ENCODE data around the gene BTG2.
"Not testable (repeated sequence)": the region's sequence is repeated elsewhere in the genome, so short reads cannot be mapped to it uniquely, and the experiment has no call there.

Gene BTG2

GRCh38 chr1:203304919-203305808 is at the start of gene BTG2:
TSS of gene BTG2 (plus strand) at chr1:203305519. CDS start at chr1:203305607, 88 bp downstream.
- peak; percentile 88 to 89 for DNase-seq (ENCODE audit: low read depth in 2 of 2, low spot score in 1 of 2)

- DNase-seq (ENCODE audit: low read depth in 2 of 2, low spot score in 1 of 2) = not testable (repeated sequence)
Observed at GRCh38 chr1:203256636-203257035, 48.7 kb upstream of the BTG2 start.

GRCh38 chr1:203263496-203263895 is 41.8 kb upstream of the BTG2 start:
- DNase-seq (ENCODE audit: low read depth in 2 of 2, low spot score in 1 of 2) = no peak

GRCh38 chr1:203264052-203264501 is 41.2 kb upstream of the BTG2 start:
- no peak for DNase-seq (ENCODE audit: low read depth in 2 of 2, low spot score in 1 of 2)

DNA sequence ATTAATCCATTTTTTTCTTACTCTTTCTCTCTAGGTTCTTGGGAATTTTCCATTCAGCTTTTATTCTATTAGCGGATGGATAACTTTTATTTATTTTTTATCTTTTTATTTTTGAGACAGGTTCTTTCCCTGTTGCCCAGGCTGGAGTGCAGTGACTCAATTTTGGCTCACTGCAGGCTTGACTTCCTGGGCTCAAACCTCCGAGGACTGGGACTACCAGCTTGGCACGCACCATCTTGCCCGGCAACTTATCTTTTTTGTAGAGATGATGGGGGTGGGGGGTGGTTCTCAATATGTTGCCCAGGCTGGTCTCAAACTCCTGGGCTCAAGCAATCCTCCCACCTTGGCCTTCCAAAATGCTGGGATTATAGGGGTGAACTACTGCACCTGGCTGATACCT is 39.8 kb upstream of the BTG2 start:
- no peak for DNase-seq (ENCODE audit: low read depth in 2 of 2, low spot score in 1 of 2)

- DNase-seq (ENCODE audit: low read depth in 2 of 2, low spot score in 1 of 2) = not testable (repeated sequence)
Observed at GRCh38 chr1:203266140-203266539, 39.2 kb upstream of the BTG2 start.

- peak; percentile 59 to 64 for DNase-seq (ENCODE audit: low read depth in 2 of 2, low spot score in 1 of 2)
Observed at GRCh38 chr1:203267347-203267846, 37.9 kb upstream of the BTG2 start.

DNA sequence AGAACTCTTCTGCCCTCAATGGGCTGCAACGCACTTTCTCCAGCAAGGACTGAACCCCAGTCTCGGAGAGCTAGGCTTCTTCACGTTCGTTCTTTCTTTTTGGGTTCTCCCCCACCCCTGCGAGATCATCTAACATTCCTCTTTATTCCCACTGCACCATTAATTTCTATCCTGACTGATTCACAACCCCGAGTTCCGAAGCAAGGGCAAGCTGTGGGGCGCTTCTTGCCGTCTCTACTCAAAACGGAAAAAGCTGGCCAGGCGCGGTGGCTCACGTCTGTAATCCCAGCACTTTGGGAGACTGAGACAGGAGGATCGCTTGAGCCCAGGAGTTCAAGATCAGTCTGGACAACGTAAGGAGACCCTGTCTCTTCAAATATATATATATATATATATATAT is 37.4 kb upstream of the BTG2 start:
- no peak for DNase-seq (ENCODE audit: low read depth in 2 of 2, low spot score in 1 of 2)

- DNase-seq (ENCODE audit: low read depth in 2 of 2, low spot score in 1 of 2) = no peak
Observed at GRCh38 chr1:203268901-203269653, 36.2 kb upstream of the BTG2 start.

DNA sequence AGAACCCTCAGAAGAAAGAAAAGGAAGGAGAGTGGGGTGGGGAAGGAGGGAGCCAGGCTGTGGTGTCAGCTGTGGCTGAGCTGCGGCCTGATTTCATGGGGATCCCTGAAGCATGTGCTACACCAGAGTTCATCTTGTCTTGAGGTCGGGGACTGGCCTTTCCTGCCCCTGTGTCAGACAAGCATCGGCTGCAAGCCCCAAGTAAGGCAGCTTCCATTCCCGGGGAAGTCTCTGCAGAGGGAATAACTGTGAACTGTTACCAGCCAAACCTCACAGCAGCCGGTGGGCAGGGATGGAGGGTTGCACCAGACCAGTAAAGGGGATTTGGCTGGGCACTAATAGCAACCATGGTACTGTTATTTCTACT is 35.7 kb upstream of the BTG2 start:
- no peak for DNase-seq (ENCODE audit: low read depth in 2 of 2, low spot score in 1 of 2)

DNA sequence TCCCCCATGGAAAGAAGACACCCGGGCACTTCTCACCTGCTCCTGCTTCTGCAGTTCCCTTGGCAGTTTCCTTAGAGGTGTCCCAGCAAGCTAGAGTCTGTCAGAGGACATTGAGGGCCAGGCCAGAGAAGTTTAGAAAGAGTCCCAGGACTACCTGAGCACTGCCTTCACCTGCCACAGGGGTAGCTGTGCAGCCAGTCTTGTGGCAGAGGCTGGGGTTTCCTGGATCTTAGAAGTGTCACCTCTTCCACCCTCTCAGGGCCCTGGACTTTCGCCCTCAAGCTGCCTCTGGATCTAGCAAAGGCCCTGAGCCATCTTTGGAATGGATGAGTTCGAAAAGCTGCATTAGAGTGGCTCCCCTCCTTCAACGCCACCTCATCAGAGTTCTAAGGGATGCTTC is 34.9 kb upstream of the BTG2 start:
- DNase-seq (ENCODE audit: low read depth in 2 of 2, low spot score in 1 of 2) = no peak

- peak in 1 of 2 donors; percentile 53 for DNase-seq (ENCODE audit: low read depth in 2 of 2, low spot score in 1 of 2)
Observed at GRCh38 chr1:203271018-203271743, 34.1 kb upstream of the BTG2 start.

GRCh38 chr1:203271962-203272632 is 33.2 kb upstream of the BTG2 start:
- no peak for DNase-seq (ENCODE audit: low read depth in 2 of 2, low spot score in 1 of 2)

DNA sequence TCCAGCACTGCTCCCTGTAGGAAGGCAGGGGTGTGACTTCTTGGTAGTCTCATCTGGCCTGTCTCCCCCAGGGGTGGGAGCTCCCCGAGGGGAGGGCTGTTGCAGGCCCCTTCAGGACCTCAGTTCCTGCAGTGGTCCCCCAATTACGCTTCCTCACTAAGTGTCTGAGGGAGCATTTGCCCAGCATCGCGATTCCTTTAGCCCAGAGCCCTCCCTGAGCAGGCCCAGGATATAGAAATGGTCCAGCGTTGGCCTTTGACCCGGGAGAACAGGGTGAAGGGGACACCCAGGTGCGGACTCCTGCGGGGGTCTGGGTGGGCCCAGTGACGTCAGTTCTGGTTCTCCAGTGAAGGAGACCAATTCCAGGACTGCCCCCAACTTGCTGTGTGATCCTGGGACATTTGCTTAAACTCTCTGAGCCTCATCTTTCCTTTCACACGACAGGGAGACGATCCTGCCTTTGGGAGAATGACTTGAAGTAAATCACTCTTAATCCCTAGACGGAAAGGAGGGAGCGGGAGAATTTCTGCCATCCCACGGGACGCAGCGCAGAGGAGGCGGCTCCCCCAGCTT is 32.6 kb upstream of the BTG2 start:
- no peak for DNase-seq (ENCODE audit: low read depth in 2 of 2, low spot score in 1 of 2)

DNA sequence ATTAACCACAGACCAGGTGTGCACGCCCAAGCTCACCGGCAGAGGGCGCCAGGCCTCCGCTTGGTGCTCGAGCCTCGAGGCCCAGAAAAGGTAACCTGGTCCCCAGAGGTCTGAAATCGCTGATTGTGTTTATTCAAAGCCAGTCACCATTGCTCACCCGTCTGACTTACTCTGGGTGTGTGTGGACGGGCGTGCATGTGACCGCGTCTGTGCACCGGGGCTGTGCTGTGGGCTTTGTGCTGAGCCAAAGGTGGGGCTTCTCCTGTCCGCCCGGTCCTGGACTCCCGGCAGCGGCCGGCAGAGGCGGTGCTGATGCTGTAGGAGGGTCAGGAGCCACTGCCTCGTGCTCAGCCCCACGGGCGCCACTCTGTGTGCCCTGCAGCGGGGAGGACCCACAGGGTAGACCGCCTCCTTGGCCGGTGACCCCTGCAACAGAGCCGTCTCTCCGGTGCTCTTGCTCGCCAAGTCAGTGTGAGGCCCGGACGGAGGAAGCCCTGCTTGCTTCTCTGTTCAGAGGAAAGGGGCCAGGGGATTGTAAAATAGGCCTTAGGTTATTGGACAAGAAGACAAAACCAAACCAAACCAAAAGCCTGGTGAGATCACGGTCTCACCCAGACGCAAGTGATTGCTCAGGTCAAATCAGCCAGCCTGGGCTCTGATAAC is 32.0 kb upstream of the BTG2 start:
- DNase-seq (ENCODE audit: low read depth in 2 of 2, low spot score in 1 of 2) = peak; percentile 84 to 85

GRCh38 chr1:203273869-203274602 is 31.3 kb upstream of the BTG2 start:
- no peak for DNase-seq (ENCODE audit: low read depth in 2 of 2, low spot score in 1 of 2)

DNA sequence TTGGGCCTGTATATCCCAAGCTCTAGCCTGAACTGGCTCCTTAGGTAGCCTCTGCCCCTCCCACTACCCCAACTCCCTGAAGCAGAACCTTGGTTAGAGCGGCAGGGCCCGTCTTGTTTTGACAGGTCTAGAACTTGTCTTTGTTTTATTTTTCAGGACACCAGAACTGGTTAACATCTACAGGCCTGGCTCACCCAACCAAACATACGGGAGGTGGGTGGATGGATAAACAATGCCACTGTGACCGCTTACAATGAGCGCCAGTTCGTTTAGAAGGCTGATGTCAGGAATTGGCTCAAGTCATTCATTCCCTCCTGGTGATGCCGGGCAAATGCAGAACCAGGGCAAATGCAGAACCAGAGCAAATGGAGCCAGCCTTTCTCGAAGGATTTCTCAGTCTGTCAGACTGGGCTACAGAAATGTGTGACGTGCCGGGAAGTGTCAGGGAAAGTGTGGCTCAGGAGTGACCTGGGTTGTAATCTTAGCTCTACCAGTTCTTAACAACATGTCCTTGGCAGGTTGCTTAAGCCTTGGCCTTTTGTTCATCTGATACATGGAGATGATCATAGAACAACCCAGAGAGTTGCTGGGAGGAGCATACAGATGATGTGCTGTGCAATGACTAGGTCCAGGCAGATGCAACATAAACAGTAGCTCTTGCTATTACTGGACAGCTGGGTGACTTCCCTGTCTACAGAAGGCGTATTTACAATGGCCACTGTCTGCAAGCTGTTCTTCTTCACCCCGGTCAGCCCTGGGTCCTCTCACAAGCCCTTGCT is 30.5 kb upstream of the BTG2 start:
- DNase-seq (ENCODE audit: low read depth in 2 of 2, low spot score in 1 of 2) = no peak

DNA sequence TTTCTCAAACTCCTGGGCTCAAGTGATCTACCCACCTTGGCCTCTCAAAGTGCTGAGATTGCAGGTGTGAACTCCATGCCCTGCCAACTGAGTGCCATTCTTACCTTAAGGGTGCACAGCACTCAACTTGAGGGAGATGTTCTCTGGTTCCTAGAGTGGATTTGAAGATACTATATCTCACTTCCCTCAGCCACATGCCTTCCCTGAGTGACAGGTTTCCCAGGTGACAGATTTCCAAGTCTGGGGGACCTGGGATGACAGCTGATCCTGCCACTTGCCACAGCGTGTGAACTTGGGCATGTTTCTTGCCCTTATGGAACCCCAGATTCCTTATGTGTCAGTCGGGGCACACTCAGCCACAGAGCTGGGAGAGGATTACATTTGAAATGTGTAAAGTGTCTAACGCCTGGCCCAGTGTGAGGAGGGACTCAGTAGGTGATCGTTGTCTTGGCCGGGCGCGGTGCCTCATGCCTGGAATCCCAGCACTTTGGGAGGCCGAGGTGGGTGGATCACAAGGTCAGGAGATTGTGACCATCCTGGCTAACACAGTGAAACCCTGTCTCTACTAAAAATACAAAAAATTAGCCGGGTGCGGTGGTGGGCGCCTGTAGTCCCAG is 29.6 kb upstream of the BTG2 start:
- DNase-seq (ENCODE audit: low read depth in 2 of 2, low spot score in 1 of 2) = no peak

All from stimulated activated CD8-positive, alpha-beta memory T cell treated with anti-CD3 and anti-CD28 coated beads, Interleukin-4, amount 100 ng/mL, for 1 hour (primary cell).